ENCODE results near the gene FASN.

Gene FASN

GRCh38 chr17:82117139-82118090 is 19.4 kb upstream of the FASN start:
- DNase-seq, result no peak

GRCh38 chr17:82116246-82116645 is 18.2 kb upstream of the FASN start:
- no peak for DNase-seq

DNA sequence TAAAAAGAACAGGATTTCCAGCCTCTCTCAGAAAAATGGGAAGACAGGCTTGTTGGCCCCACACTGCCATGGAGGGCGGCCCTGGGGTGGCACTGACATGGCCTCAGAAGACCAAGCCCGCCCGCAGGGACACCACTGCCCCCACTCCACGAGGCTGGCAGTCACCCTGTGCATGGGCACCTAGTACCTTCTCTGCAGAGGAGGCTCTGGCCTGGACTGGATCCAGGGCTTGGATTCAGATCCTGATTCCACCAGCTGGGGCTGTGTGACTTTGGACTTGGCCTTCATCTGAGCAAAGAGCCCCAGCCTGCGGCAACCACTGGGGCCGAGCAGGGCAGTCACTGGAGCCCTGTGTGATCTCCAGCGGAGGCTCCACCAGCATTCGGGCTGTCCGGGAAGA is 16.8 kb upstream of the FASN start:
- DNase-seq, result no peak

- no peak for DNase-seq
Observed at GRCh38 chr17:82114447-82114846, 16.4 kb upstream of the FASN start.

GRCh38 chr17:82113941-82114340 is 15.9 kb upstream of the FASN start:
- DNase-seq, result no peak

DNA sequence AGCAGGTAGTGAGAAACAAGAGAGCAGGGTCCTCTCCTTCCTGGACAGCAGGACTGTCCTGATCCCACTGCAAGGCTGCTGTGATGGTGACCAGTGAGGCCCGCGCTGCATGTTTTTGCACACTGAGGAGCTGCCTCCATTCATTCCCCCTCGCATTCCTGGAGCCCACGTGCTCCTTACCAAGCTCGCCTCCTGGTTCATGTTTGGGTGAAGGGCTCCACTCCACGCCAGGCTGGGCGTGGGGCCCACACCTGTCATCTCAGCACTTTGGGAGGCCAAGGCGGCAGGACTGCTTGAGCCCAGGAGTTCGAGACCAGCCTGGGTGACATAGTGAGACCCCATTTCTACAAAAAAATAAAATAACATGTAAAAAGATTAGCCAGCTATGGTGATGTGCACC is 15.4 kb upstream of the FASN start:
- no peak for DNase-seq

GRCh38 chr17:82112914-82113311 is 14.9 kb upstream of the FASN start:
- no peak for DNase-seq

DNA sequence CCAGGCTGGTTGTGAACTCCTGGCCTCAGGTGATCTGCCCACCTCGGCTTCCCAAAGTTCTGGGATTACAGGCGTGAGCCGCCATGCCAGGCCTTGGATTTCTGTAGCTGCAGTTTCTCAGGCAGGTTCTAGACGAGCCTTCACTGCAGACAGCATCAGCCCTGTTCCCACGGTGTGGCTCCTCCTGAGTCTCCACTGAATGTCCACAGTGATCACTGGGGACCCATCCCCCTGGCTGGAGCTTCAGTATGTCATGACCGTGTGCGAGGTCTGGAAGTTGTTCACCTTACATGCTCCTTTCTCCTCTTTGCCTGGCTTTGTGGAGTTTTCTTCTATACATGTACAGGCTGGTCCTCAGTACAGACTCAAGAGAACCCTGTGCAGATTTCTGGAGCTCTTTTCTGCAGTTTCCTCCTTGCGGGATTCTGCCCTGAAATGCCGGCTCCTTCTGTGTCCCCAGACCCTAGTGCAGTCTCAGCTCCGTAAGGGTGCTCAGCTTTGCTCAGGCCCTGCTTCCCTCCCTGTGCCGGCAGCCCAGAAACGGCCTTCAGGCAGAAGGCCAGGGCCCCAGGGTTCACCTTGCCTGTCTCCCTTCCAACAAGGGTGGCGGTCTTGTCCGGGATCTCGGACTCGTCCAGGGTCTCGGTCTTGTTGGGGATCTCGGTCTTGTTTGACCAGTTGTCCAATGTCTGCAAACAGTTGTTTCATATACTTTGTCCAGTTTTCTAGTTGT is 14.3 kb upstream of the FASN start:
- DNase-seq, result no peak

GRCh38 chr17:82110298-82110697 is 12.3 kb upstream of the FASN start:
- no peak for DNase-seq

- DNase-seq, result no peak
Observed at GRCh38 chr17:82108961-82109475, 11.0 kb upstream of the FASN start.

GRCh38 chr17:82108496-82108945 is 10.5 kb upstream of the FASN start:
- DNase-seq, result no peak

DNA sequence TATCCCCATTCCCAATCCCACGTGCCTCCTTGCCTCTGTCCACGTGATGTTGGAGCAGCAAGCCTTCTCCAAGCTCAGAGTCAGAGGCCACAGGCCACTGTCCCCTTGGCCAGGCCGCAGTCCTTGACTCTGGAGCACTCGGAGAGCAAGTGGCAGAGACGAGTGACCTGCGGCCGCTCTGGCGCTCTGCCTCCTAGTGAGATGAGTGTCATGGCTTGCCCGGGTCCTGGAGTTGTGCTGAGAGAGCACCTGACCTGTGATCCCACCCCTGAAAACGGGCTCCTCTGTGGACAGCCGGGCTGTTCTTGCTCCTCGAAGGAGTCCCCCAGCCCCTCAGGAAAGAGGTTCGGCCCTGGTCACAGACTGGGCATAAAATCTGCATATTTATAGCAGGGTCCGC is 10.0 kb upstream of the FASN start:
- no peak for DNase-seq

DNA sequence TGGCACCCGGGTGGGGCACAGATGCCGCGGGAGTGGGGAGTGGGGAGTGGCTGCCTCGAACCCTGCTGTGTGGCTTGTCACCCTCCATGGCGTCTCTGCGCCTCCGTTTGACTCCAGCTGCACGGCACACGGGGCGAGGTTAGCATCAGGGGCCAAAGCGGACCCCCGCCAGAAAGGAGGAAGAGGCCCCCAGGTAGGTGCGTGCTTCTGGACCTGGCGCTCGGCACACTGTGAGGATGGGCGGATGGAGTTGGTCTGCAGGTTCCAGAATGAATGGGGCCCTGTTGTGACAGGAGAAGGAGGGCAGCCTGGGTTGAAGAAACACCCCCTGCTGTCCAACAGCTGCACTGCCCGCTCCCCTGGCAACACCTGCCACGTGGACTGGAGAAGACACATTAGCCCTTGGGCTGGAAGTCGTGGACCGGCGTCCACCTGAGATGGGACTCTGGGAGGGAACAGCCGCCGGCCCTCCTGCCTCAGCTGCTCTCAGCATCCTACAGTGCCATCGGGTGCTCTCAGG is 9.4 kb upstream of the FASN start:
- DNase-seq, result no peak

DNA sequence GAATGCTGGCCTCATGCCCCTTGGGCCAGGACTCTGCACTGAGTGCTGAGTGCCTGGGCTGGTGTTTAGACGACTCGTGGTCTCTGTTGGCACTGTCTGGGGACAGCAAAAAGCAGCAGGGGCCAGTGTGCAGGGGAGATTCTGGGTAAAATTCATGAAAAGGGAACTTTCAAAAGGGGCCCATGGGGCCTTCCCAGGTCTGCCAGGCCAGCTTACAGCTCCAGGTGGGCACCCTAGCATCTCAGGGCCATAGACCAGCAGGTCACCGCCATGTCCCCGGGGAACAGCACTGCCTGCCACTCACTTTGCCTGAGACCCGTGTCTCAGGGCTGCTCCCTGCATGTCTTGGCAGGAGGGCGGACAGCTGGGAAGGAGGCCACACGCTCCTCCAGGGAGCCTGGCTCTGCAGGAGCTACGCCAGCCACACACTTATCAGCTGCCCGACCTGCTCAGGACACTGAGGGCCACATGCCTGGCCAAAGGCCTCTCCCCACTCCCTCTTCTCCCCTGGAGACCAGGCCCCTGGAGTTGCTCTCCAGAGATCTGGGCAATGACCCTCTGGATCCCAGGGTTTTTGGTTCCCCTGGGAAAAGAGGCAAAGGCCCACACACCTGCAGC is 8.8 kb upstream of the FASN start:
- DNase-seq, result no peak

- peak; percentile 61 for DNase-seq
Observed at GRCh38 chr17:82105882-82106687, 8.0 kb upstream of the FASN start.

DNA sequence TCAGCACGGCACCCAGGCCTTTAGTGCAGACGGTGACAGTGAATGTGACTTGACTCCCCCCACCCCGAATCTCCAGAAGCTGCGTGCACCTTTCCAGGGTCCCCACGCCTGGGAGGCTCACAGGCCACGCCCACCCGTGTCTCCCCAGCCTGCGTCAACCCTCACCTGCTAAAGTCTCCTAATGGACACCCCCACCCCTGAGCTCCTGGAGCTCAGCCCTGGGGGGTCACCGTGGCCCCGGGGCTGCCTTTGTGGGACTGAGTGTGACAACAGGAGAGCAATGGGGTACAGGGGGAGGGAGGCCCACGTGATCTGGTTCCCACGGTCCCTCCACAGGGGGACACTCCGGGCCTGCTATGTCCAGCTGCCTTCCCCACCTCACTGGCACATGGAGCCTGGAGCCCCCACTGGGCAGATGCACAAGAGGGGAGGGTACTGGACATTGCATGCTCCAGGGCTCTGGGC is 7.4 kb upstream of the FASN start:
- DNase-seq, result no peak

- DNase-seq, result no peak
Observed at GRCh38 chr17:82104797-82105416, 6.9 kb upstream of the FASN start.

DNA sequence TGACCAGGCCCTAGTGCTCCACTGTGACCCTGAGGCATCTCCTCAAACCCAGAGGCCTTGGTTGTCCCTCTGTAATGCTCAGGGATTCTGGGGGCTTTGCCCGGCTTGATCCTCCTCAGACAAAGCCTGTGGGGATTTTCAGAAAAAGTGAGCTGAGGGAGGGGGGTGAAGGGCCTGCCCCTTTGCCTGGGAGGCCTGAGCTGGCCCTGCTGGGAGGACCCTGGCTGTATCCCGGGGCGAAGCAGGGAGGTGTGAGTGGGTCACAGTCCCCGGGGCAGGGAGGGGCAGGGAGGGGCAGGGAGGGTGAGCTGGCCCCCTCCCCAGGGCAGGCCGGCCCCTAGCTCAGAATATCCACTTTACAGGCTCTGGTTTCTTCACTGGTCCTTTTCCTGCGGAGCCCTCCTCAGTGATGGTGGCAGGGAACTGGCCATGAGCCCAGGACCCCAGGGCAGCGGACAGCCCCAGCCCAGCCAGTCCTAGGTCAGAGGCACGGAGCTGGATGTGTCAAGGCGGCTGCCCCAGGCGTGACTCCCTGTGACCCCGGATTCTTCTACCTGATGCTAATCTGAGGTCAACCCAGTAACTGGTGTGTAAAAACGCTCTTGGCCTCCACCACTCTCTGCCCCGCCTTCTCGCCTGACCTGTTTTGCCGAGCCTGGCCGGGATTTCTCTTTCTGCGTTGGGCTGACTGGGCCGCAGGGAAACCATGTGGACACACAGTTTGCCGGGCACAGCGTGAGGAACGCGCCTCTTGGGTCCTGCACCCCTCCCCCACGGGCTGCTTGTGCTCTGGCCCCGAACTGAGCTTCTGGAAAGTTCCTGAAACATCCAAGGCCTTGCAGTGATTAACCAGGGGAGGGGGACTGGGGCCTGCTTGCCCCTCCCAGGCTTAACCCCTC is 5.8 kb upstream of the FASN start:
- DNase-seq, result no peak

DNA sequence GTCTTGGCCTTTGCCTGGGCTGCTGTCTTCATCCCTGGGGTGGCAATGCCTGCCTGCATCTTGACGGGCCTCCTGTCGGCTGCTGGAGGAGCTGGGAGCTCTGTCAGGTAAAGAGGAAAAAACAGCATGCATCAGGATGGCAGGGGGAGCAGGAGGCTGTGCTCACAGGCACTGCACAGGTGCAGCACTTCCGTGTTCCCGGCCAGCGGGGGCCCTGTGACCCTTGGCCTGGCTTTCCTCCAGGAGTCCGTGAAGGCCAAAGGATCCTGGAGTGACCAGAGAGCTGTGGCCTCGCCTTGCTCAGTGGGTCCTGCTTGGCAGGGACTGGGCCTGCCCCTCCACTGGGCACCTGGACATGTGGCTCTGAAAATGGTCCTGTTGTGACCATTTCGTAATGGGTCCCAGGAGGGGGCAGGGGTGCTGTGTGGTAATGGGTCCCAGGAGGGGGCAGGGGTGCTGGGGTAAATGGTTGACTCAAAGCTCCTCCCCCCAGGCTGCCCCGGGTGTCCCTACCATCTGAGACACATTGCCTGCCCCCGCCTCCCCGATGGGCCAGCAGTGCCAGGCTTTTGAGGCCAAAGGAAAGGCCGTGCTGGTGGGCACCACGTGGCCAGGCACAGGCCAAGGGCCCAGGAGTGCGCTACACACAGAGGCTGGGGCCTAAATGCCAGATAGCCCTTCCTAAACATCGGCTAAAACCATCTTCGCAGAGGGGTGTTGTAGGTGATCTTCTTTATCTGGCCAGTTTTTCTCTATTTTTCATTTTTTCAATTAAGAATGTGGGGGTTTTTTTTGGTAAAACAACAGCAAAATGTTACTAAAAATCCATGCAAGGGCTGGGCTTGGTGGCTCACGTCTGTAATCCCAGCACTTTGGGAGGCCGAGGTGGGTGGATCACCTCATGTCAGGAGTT is 4.0 kb upstream of the FASN start:
- DNase-seq, result no peak
